A549 (cell line): ENCODE data around the gene DSCAML1. TPM values are rescaled to one million over a fixed set of nuclear protein-coding genes. Genes with fewer than 3 reads are reported as not detected.

Source experiments
- ATAC-seq, 2 experiments: fragments of 200-7000 bp in 1 of 2; fragments of >200 bp in 1 of 2; cut with Nextera tagmentation in 1 of 2; cut with Tn5 transposase in 1 of 2; 3 replicates each; pipeline versions ENCODE4 v1.8.0 to v1.9.1; 2018 to 2020; ENCODE audit warnings: mild to moderate bottlenecking in 1 of 2, moderate library complexity in 1 of 2
- CTCF ChIA-PET: fragments of 300-600 bp; sonication (Branson Sonifier 250); formaldehyde crosslinking; extraction: SDS; loops from one replicate; lab custom pipeline; 2021; ENCODE audit warnings: antibody characterized with exemption, inconsistent platforms; lab: Yijun Ruan, JAX
- POLR2A ChIA-PET: fragments of 350-600 bp; formaldehyde crosslinking; extraction: SDS; loops from one replicate; lab custom pipeline; 2021; ENCODE audit warnings: antibody characterized with exemption, inconsistent platforms; lab: Yijun Ruan, JAX
- DNase-seq, 2 experiments: peaks; one replicate each; pipeline versions ENCODE4 v3.0.0 to v3.0.0-alpha.2; 2011 to 2016; ENCODE audit warnings: low read depth in 1 of 2, low spot score in 1 of 2
- FAIRE-seq: peaks from 2 replicates; lab custom pipeline; 2011; peaks lifted over from hg19 to GRCh38; lab: Jason Lieb, UNC
- H3K27ac ChIP-seq, 2 experiments: fragments of >200 bp; sonication (Bioruptor Twin); formaldehyde crosslinking; 3 replicates each; pipeline ENCODE4 v1.5.1; 2016 to 2017
- H3K4me1 ChIP-seq: fragments of >200 bp; sonication (Bioruptor Twin); formaldehyde crosslinking; 3 replicates; pipeline ENCODE4 v1.6.1; 2016
- H3K4me2 ChIP-seq: fragments of >200 bp; sonication (Bioruptor Twin); formaldehyde crosslinking; 3 replicates; pipeline ENCODE4 v1.6.1; 2016
- H3K4me3 ChIP-seq: fragments of >200 bp; sonication (Bioruptor Twin); formaldehyde crosslinking; 3 replicates; pipeline ENCODE4 v1.5.1; 2016
- H3K9me3 ChIP-seq: fragments of >200 bp; sonication (Bioruptor Twin); formaldehyde crosslinking; 3 replicates; pipeline ENCODE4 v1.6.1; 2016
- BHLHE40 ChIP-seq: IDR thresholded peaks from 2 replicates; pipeline ENCODE4 v1.6.1; 2012; ENCODE audit warnings: low read depth, low read length, inconsistent platforms
- CHD4 ChIP-seq: fragments of 200-600 bp; sonication (generic); IDR thresholded peaks from 2 replicates; pipeline ENCODE4 v1.6.1; 2016; ENCODE audit warnings: antibody characterized with exemption, mild to moderate bottlenecking, borderline replicate concordance
- EHMT2 ChIP-seq: fragments of 200-600 bp; sonication (generic); IDR thresholded peaks from 2 replicates; pipeline ENCODE4 v1.6.1; 2016; ENCODE audit warnings: antibody characterized with exemption, low read depth, mild to moderate bottlenecking, moderate library complexity
- EP300 ChIP-seq, 2 experiments: fragments of >200 bp; sonication (Bioruptor Twin); formaldehyde crosslinking; IDR thresholded peaks; 2 replicates in 1 of 2; 3 replicates in 1 of 2; pipeline ENCODE4 v1.6.1; 2016 to 2017
- ESRRA ChIP-seq: fragments of 150-350 bp; IDR thresholded peaks from 2 replicates; pipeline ENCODE4 v1.6.1; 2014; ENCODE audit warnings: mild to moderate bottlenecking, low read length, borderline replicate concordance
- HDAC2 ChIP-seq: fragments of 200-600 bp; sonication (generic); IDR thresholded peaks from 2 replicates; pipeline ENCODE4 v1.6.1; 2016
- JUN ChIP-seq, 2 experiments: fragments of >200 bp; sonication (Bioruptor Twin); formaldehyde crosslinking; IDR thresholded peaks; 2 replicates in 1 of 2; 3 replicates in 1 of 2; pipeline ENCODE4 v1.6.1; 2016 to 2017
- MYC ChIP-seq: IDR thresholded peaks from 2 replicates; pipeline ENCODE4 v1.6.1; 2012; ENCODE audit warnings: mild to moderate bottlenecking, inconsistent platforms, low read length, improper control_type of control experiment, borderline replicate concordance
- NR3C1 ChIP-seq: fragments of >200 bp; sonication (Bioruptor Twin); formaldehyde crosslinking; IDR thresholded peaks from 3 replicates; pipeline ENCODE4 v1.6.1; 2017
- POLR2A ChIP-seq: IDR thresholded peaks from 2 replicates; pipeline ENCODE4 v1.6.1; 2012; ENCODE audit warnings: mild to moderate bottlenecking, low read length
- RAD21 ChIP-seq, 2 experiments: fragments of >200 bp in 1 of 2; sonication (Bioruptor Twin) in 1 of 2; formaldehyde crosslinking in 1 of 2; IDR thresholded peaks in 1 of 2; conservative IDR thresholded peaks in 1 of 2; 2 replicates in 1 of 2; 3 replicates in 1 of 2; pipeline ENCODE4 v1.6.1; 2012 to 2018; ENCODE audit warnings: inconsistent platforms in 1 of 2
- RARB ChIP-seq: fragments of 250-450 bp; sonication (Bioruptor Pico); IDR thresholded peaks from 2 replicates; pipeline ENCODE4 v1.8.0; 2021; ENCODE audit warnings: mild to moderate bottlenecking, moderate library complexity
- RCOR1 ChIP-seq: fragments of 150-350 bp; IDR thresholded peaks from 2 replicates; pipeline ENCODE4 v1.6.1; 2014; ENCODE audit warnings: antibody characterized with exemption, low read length, low read depth
- RFX5 ChIP-seq: fragments of 450-650 bp; IDR thresholded peaks from 2 replicates; pipeline ENCODE4 v1.7.1; 2014; ENCODE audit warnings: antibody characterized with exemption, mild to moderate bottlenecking, moderate library complexity
- SMC3 ChIP-seq: fragments of >200 bp; sonication (Bioruptor Twin); formaldehyde crosslinking; IDR thresholded peaks from 3 replicates; pipeline ENCODE4 v1.6.1; 2018; ENCODE audit warnings: inconsistent platforms
- TFCP2L1 ChIP-seq: fragments of 250-450 bp; sonication (Bioruptor Pico); IDR thresholded peaks from 2 replicates; pipeline ENCODE4 v1.5.0; 2021; ENCODE audit warnings: mild to moderate bottlenecking
- ZSCAN20 ChIP-seq: fragments of 250-450 bp; sonication (Bioruptor Pico); IDR thresholded peaks from 2 replicates; pipeline ENCODE4 v1.8.0; 2022; ENCODE audit warnings: mild to moderate bottlenecking, moderate library complexity
- WGBS: methylation state at CpG from one replicate; pipeline ENCODE4 v1.1.6; 2017; ENCODE audit errors: missing lambda C conversion rate; 5-methylcytosine and 5-hydroxymethylcytosine counted together
- polyA plus RNA-seq, 4 experiments: library from polyadenylated mRNA; depleted of rRNA in 3 of 4; stranded (reverse); fragments of >200 nt; fragmentation: RNase III in 1 of 4; extraction: RNeasy Plus Mini Kit Qiagen cat#74134 plus additional on column Dnase treatment in 1 of 4; gene quantifications; 2 replicates in 3 of 4; 3 replicates in 1 of 4; pipeline ENCODE4 v1.2.3, GENCODE V29; 2011 to 2017
- TF ChIP-seq, protein P1 (sequence below): fragments of 250-450 bp; sonication (Bioruptor Pico); IDR thresholded peaks from 2 replicates; pipeline ENCODE4 v1.5.0; 2021; ENCODE audit warnings: mild to moderate bottlenecking, moderate library complexity, borderline replicate concordance
- TF ChIP-seq, protein P2 (sequence below): fragments of 450-650 bp; IDR thresholded peaks from 2 replicates; pipeline ENCODE4 v1.6.1; 2014; ENCODE audit warnings: antibody characterized with exemption
- TF ChIP-seq, protein P3 (sequence below): IDR thresholded peaks from 2 replicates; pipeline ENCODE4 v1.6.1; 2012
- TF ChIP-seq, protein P4 (sequence below): fragments of >200 bp; sonication (Bioruptor Twin); formaldehyde crosslinking; IDR thresholded peaks from 3 replicates; pipeline ENCODE4 v1.6.1; 2016
- TF ChIP-seq, protein P5 (sequence below): fragments of 250-450 bp; sonication (Bioruptor Pico); IDR thresholded peaks from 2 replicates; pipeline ENCODE4 v1.5.0; 2020; ENCODE audit warnings: low read depth, mild to moderate bottlenecking, moderate library complexity

DSCAML1 gene
- polyA plus RNA-seq, 2 of the 4 experiments (the other 2 are of a cell fraction) = 0.12 to 0.31 TPM

DNA sequence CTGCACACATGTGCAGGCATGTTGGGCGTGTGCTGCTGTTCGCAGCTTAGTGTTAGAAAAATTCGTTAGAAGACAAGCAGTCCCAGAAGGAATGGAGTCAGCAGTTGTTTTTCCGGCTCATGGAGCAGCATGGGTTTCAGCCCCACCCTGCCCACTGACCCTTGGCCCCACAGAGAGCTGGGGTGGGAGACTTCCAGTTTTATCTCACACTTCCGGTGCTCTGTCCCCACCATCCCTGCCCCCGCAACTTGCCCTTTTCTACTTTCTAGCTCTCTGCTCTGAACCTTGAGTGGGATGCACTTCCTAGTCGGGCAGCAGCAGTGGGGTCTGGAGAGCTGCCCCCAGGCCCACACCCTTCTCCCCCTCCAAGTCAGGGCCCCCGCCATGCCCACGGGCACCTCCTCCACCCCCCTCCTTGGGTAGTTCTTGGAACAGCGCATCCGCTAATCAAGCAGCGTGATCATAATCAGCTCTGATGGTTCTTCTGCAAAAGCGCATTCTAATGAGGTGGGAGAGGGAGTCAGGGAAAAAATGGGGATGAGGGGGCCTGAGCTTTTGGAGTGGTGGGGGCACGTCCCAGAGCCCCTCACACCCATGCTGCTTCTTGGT, 285.0 kb downstream of the DSCAML1 start:
- no peak for DNase-seq
- no peak for ATAC-seq
- Histone ChIP-seq H3K4me3 (no peak overlapping the region), H3K27ac (no peak overlapping the region), H3K9me3 (no peaks in the 10 kb centered on the region), H3K4me1 (no peaks in the 10 kb centered on the region), H3K4me2 (no peak overlapping the region)
- POLR2A ChIA-PET = interaction anchor here (1.1 kb wide), 1 partner anchor 15 kb away, joined by 3 read pairs; no protein-coding TSS in a partner anchor
- CTCF ChIA-PET = no interaction called here
- 72% methylated on average over 12 of the region's 14 CpGs for WGBS
- FAIRE-seq = no peak
- TF ChIP-seq BHLHE40 (no peak), ZSCAN20 (CRISPR knock-in tag) (no peak), EHMT2 (no peak), POLR2A (no peak)
- TF ChIP-seq, protein P1, sequence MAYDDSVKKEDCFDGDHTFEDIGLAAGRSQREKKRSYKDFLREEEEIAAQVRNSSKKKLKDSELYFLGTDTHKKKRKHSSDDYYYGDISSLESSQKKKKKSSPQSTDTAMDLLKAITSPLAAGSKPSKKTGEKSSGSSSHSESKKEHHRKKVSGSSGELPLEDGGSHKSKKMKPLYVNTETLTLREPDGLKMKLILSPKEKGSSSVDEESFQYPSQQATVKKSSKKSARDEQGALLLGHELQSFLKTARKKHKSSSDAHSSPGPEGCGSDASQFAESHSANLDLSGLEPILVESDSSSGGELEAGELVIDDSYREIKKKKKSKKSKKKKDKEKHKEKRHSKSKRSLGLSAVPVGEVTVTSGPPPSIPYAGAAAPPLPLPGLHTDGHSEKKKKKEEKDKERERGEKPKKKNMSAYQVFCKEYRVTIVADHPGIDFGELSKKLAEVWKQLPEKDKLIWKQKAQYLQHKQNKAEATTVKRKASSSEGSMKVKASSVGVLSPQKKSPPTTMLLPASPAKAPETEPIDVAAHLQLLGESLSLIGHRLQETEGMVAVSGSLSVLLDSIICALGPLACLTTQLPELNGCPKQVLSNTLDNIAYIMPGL (CRISPR knock-in tag) = no peak

DNA sequence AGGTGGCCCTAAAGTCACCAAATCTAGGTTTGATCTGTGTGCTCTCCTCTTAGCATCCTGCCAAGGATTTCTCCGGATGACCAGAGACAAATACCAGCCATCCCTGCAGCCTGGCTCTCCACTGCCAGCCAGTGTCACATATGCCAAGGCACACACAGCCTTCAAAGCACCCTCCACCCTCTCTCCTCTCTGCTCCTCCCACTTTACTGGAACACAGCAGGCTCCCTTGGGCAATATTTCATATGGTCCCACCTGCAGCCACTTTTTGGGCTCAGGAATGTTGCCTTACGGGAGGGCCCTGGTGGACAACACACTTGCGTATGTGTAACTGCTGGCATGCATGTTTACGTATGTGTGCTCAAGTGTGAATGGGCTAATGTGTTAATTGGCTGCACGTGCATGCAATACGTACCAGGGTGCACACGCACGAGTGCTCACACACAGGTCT, 285.5 kb downstream of the DSCAML1 start:
- WGBS = 71% methylated on average over 8 of the region's 8 CpGs
- ATAC-seq (no peak), DNase-seq (no peak), FAIRE-seq (no peak)
- no peak overlapping the region for H3K4me3 ChIP-seq
- ChIA-PET CTCF (no interaction called here), POLR2A (interaction anchor here (1.1 kb wide), 1 partner anchor 16 kb away, joined by 3 read pairs; no protein-coding TSS in a partner anchor)
- H3K4me1 ChIP-seq = no peaks in the 10 kb centered on the region
- H3K27ac ChIP-seq = no peak overlapping the region
- H3K9me3 ChIP-seq = no peaks in the 10 kb centered on the region
- TF ChIP-seq RARB (CRISPR knock-in tag) (no peak), TFCP2L1 (CRISPR knock-in tag) (no peak), RFX5 (no peak), POLR2A (no peak), ESRRA (no peak), CHD4 (no peak), EP300 (IDR thresholded peaks at IDR 0.05) (no peak), HDAC2 (no peak), JUN (IDR thresholded peaks at IDR 0.05) (no peak), MYC (no peak), RAD21 (conservative IDR thresholded peaks at IDR 0.05 in 1 of 2, IDR thresholded peaks at IDR 0.05 in 1 of 2) (no peak)
- TF ChIP-seq, protein P2, sequence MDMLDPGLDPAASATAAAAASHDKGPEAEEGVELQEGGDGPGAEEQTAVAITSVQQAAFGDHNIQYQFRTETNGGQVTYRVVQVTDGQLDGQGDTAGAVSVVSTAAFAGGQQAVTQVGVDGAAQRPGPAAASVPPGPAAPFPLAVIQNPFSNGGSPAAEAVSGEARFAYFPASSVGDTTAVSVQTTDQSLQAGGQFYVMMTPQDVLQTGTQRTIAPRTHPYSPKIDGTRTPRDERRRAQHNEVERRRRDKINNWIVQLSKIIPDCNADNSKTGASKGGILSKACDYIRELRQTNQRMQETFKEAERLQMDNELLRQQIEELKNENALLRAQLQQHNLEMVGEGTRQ = no peak
- TF ChIP-seq, protein P1 (CRISPR knock-in tag) = no peak
- TF ChIP-seq, protein P3, sequence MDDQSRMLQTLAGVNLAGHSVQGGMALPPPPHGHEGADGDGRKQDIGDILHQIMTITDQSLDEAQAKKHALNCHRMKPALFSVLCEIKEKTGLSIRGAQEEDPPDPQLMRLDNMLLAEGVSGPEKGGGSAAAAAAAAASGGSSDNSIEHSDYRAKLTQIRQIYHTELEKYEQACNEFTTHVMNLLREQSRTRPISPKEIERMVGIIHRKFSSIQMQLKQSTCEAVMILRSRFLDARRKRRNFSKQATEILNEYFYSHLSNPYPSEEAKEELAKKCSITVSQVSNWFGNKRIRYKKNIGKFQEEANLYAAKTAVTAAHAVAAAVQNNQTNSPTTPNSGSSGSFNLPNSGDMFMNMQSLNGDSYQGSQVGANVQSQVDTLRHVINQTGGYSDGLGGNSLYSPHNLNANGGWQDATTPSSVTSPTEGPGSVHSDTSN = no peak
- no peak overlapping the region for H3K4me2 ChIP-seq

DNA sequence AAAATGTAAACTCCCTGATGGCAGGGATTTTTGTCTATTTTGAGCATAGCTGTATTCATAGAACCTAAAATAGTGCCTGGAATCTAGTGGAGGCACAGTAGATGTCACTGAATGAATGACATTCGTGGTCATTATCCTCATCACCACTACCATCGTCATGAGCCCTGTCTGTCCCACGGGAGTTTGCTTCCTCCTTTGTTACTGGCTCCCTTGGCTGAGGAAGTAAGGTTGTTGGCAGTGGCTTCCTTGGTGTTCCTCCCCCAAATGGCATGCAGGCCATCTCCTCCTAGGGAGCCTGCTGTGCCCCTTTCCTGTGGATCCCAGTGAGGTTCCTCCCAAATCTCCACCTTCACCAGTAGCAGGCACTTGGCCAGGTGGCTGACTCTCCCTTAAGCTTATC, 286.4 kb downstream of the DSCAML1 start:
- DNase-seq (no peak), FAIRE-seq (no peak), ATAC-seq (no peak)
- TF ChIP-seq ESRRA = no peak
- TF ChIP-seq RCOR1 = no peak
- no peak for TF ChIP-seq NR3C1
- TF ChIP-seq MYC = no peak
- TF ChIP-seq, protein P4, sequence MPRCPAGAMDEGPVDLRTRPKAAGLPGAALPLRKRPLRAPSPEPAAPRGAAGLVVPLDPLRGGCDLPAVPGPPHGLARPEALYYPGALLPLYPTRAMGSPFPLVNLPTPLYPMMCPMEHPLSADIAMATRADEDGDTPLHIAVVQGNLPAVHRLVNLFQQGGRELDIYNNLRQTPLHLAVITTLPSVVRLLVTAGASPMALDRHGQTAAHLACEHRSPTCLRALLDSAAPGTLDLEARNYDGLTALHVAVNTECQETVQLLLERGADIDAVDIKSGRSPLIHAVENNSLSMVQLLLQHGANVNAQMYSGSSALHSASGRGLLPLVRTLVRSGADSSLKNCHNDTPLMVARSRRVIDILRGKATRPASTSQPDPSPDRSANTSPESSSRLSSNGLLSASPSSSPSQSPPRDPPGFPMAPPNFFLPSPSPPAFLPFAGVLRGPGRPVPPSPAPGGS = no peak
- TF ChIP-seq, protein P5, sequence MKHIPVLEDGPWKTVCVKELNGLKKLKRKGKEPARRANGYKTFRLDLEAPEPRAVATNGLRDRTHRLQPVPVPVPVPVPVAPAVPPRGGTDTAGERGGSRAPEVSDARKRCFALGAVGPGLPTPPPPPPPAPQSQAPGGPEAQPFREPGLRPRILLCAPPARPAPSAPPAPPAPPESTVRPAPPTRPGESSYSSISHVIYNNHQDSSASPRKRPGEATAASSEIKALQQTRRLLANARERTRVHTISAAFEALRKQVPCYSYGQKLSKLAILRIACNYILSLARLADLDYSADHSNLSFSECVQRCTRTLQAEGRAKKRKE = no peak
- TF ChIP-seq POLR2A = no peak
- TF ChIP-seq SMC3 = no peak
- no peak for TF ChIP-seq RFX5
- ChIA-PET POLR2A (no interaction called here), CTCF (no interaction called here)
- no peak overlapping the region for H3K4me2 ChIP-seq
- no peaks in the 10 kb centered on the region for H3K4me1 ChIP-seq
- no peak overlapping the region for H3K4me3 ChIP-seq
- WGBS = 80% methylated on average over 3 of the region's 3 CpGs
- no peaks in the 10 kb centered on the region for H3K9me3 ChIP-seq
- no peak overlapping the region for H3K27ac ChIP-seq
